Type B pancreatic cell (in vitro differentiated cells): ENCODE measurements around the gene PGRMC2. TPM values are rescaled to one million over a fixed set of nuclear protein-coding genes. Genes with fewer than 3 reads are reported as not detected.

ENCODE experiments used
- DNase-seq: peaks from one replicate; pipeline ENCODE4 v3.0.0; 2021; ENCODE audit warnings: mixed read lengths; ENCODE audit not compliant: unreplicated experiment; ENCODE audit errors: extremely low spot score
- H3K27ac Mint-ChIP-seq: 2 replicates; pipeline ENCODE4 v1.8.0; 2021; ENCODE audit warnings: mild to moderate bottlenecking, mixed read lengths
- H3K27me3 Mint-ChIP-seq: 2 replicates; pipeline ENCODE4 v1.8.0; 2021; ENCODE audit warnings: mixed read lengths
- H3K36me3 Mint-ChIP-seq: 2 replicates; pipeline ENCODE4 v1.8.0; 2021; ENCODE audit warnings: mixed read lengths
- H3K4me1 Mint-ChIP-seq: one replicate; pipeline ENCODE4 v1.8.0; 2021; ENCODE audit warnings: mixed read lengths; ENCODE audit not compliant: unreplicated experiment
- H3K4me3 Mint-ChIP-seq: 2 replicates; pipeline ENCODE4 v1.8.0; 2021; ENCODE audit warnings: mild to moderate bottlenecking, mixed read lengths
- H3K9me3 Mint-ChIP-seq: 2 replicates; pipeline ENCODE4 v1.8.0; 2021; ENCODE audit warnings: mixed read lengths
- long read RNA-seq: library from polyadenylated mRNA; unstranded; transcript quantifications from one replicate; pipeline ENCODE4 v2.0.0, GENCODE V29; 2020
- total RNA-seq: library from RNA; stranded (reverse); gene quantifications from 2 replicates; pipeline ENCODE4 v1.2.1, GENCODE V29; 2021; ENCODE audit warnings: low replicate concordance
- TF ChIP-seq, protein P1 (sequence below): fragments of 200-600 bp; sonication (generic); conservative IDR thresholded peaks from 2 replicates; pipeline ENCODE4 v1.5.0; 2021; ENCODE audit warnings: antibody characterized with exemption, mild to moderate bottlenecking

Gene PGRMC2, protein sequence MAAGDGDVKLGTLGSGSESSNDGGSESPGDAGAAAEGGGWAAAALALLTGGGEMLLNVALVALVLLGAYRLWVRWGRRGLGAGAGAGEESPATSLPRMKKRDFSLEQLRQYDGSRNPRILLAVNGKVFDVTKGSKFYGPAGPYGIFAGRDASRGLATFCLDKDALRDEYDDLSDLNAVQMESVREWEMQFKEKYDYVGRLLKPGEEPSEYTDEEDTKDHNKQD
- total RNA-seq: 78.1 and 89.0 TPM in 2 replicates
- long read RNA-seq, transcript PGRMC2-208 (3 exons, 3,783 nt): major isoform, 5 of 17 reads
- long read RNA-seq, partial matches to known transcripts: 1 of 17 reads
- long read RNA-seq, other reads (novel, unspliced or antisense): 11 of 17 reads

GRCh38 chr4:128287141-128287870 is at the start of gene PGRMC2:
TSS of gene PGRMC2 (minus strand) at chr4:128287813. CDS start at chr4:128287790, 23 bp downstream.
- peaks cover 11% of the 10 kb centered on the region for H3K4me1 Mint-ChIP-seq
- no peak for DNase-seq
- H3K4me3 Mint-ChIP-seq: peak within 1 kb of the TSS; percentile 88
- peaks cover 19% of the 10 kb centered on the region for H3K36me3 Mint-ChIP-seq
- no peaks in the 10 kb centered on the region for H3K27me3 Mint-ChIP-seq
- TF ChIP-seq, protein P1, sequence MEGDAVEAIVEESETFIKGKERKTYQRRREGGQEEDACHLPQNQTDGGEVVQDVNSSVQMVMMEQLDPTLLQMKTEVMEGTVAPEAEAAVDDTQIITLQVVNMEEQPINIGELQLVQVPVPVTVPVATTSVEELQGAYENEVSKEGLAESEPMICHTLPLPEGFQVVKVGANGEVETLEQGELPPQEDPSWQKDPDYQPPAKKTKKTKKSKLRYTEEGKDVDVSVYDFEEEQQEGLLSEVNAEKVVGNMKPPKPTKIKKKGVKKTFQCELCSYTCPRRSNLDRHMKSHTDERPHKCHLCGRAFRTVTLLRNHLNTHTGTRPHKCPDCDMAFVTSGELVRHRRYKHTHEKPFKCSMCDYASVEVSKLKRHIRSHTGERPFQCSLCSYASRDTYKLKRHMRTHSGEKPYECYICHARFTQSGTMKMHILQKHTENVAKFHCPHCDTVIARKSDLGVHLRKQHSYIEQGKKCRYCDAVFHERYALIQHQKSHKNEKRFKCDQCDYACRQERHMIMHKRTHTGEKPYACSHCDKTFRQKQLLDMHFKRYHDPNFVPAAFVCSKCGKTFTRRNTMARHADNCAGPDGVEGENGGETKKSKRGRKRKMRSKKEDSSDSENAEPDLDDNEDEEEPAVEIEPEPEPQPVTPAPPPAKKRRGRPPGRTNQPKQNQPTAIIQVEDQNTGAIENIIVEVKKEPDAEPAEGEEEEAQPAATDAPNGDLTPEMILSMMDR: no peak
- H3K9me3 Mint-ChIP-seq: no peaks in the 10 kb centered on the region
- peak within 1 kb of the TSS; percentile 97 for H3K27ac Mint-ChIP-seq

DNA sequence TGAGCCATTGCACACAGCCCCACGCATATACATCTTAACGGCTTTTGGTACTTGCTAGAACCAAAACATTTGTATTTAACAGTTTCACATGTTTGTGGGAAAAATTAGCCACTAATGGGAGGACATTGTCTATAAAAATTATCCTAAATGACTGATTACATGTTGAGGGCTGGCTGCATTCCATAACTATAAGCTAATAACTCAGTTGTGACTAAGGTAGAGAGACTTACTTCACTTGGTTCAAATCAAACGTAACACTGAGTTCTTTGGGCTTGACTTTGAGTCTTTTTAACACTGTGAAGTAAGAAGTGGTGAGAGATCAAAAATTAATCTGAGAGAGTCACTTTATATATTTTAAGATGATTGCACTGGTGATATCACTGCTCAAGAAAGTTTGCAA is 47.9 kb upstream of the PGRMC2 start:
- Mint-ChIP-seq H3K27ac (no peak overlapping the region), H3K4me1 (no peaks in the 10 kb centered on the region), H3K9me3 (peaks cover 5% of the 10 kb centered on the region), H3K4me3 (no peak overlapping the region), H3K27me3 (no peaks in the 10 kb centered on the region), H3K36me3 (no peaks in the 10 kb centered on the region)
- no peak for DNase-seq
- TF ChIP-seq, protein P1: no peak

GRCh38 chr4:128334256-128334655 is 46.6 kb upstream of the PGRMC2 start:
- DNase-seq: no peak
- Mint-ChIP-seq H3K4me3 (no peak overlapping the region), H3K36me3 (no peaks in the 10 kb centered on the region), H3K27me3 (no peaks in the 10 kb centered on the region), H3K4me1 (no peaks in the 10 kb centered on the region), H3K9me3 (no peaks in the 10 kb centered on the region), H3K27ac (no peak overlapping the region)
- TF ChIP-seq, protein P1: no peak

- DNase-seq: no peak
- TF ChIP-seq, protein P1: no peak
- Mint-ChIP-seq H3K9me3 (no peaks in the 10 kb centered on the region), H3K4me1 (no peaks in the 10 kb centered on the region), H3K27ac (no peak overlapping the region), H3K4me3 (no peak overlapping the region), H3K27me3 (no peaks in the 10 kb centered on the region), H3K36me3 (no peaks in the 10 kb centered on the region)
These were observed 45.9 kb upstream of the PGRMC2 start for GRCh38 chr4:128333309-128334018.

GRCh38 chr4:128332081-128332480 is 44.5 kb upstream of the PGRMC2 start:
- no peak overlapping the region for H3K4me3 Mint-ChIP-seq
- no peaks in the 10 kb centered on the region for H3K9me3 Mint-ChIP-seq
- H3K27ac Mint-ChIP-seq: no peak overlapping the region
- DNase-seq: no peak
- no peaks in the 10 kb centered on the region for H3K36me3 Mint-ChIP-seq
- no peaks in the 10 kb centered on the region for H3K4me1 Mint-ChIP-seq
- TF ChIP-seq, protein P1: no peak
- H3K27me3 Mint-ChIP-seq: no peaks in the 10 kb centered on the region
